H7 (cell line): ENCODE results near the gene LRRC34. TPM values are rescaled to one million over a fixed set of nuclear protein-coding genes. Genes with fewer than 3 reads are reported as not detected.
A peak's percentile ranks its signal among the peaks of the same experiment; 100 is the strongest.

ENCODE experiments used
- DNase-seq: peaks from one replicate; pipeline ENCODE4 v3.0.0; 2012
- H3K27me3 ChIP-seq: 2 replicates; pipeline ENCODE4 v1.6.0; 2011; ENCODE audit warnings: mild to moderate bottlenecking, low read length; ENCODE audit not compliant: control insufficient read depth, insufficient read depth
- H3K36me3 ChIP-seq: replicated peaks from 2 replicates; pipeline ENCODE4 v1.5.1; 2011; ENCODE audit warnings: low read length; ENCODE audit not compliant: control insufficient read depth, insufficient read depth
- H3K4me3 ChIP-seq: 2 replicates; pipeline ENCODE4 v1.5.1; 2011; ENCODE audit warnings: low read depth, mild to moderate bottlenecking, control low read depth, low read length, moderate library complexity; ENCODE audit not compliant: insufficient read depth
- total RNA-seq: library from RNA; depleted of rRNA; stranded (reverse); fragments of >200 nt; shearing (Covaris generic); gene quantifications from 2 replicates; pipeline ENCODE4 v1.2.3, GENCODE V29; 2014; rRNA removed

Gene LRRC34
- total RNA-seq, 1 experiment from 2014 or later: 4.2 TPM

DNA sequence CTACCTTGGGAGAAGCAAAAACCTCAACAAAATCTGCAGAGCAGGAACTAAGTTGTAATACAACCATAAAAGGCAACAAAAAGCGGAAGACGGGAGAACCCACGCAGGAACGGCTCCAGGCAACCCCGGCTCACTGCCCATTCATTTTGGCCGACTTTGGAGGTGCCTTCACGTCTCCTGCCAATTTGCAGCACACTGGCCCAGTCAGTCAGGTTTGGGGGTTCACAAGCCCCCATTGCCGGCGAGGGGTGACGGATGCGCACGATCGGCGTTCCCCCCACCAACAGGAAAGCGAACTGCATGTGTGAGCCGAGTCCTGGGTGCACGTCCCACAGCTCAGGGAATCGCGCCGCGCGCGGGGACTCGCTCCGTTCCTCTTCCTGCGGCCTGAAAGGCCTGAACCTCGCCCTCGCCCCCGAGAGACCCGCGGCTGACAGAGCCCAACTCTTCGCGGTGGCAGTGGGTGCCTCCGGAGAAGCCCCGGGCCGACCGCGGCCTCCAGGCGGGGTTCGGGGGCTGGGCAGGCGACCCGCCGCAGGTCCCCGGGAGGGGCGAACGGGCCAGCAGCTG lies 48.3 kb downstream of the LRRC34 start:
- no peaks in the 10 kb centered on the region for H3K27me3 ChIP-seq
- peak; percentile 54 for DNase-seq
- H3K4me3 ChIP-seq: peak overlapping the region; percentile 77
- no peaks in the 10 kb centered on the region for H3K36me3 ChIP-seq

GRCh38 chr3:169760479-169760878 lies 52.2 kb downstream of the LRRC34 start:
- no peaks in the 10 kb centered on the region for H3K36me3 ChIP-seq
- H3K4me3 ChIP-seq: no peak overlapping the region
- no peak for DNase-seq
- H3K27me3 ChIP-seq: no peaks in the 10 kb centered on the region

- no peaks in the 10 kb centered on the region for H3K36me3 ChIP-seq
- no peak overlapping the region for H3K4me3 ChIP-seq
- H3K27me3 ChIP-seq: no peaks in the 10 kb centered on the region
- no peak for DNase-seq
These were observed 53.4 kb downstream of the LRRC34 start for GRCh38 chr3:169759256-169759655.

DNA sequence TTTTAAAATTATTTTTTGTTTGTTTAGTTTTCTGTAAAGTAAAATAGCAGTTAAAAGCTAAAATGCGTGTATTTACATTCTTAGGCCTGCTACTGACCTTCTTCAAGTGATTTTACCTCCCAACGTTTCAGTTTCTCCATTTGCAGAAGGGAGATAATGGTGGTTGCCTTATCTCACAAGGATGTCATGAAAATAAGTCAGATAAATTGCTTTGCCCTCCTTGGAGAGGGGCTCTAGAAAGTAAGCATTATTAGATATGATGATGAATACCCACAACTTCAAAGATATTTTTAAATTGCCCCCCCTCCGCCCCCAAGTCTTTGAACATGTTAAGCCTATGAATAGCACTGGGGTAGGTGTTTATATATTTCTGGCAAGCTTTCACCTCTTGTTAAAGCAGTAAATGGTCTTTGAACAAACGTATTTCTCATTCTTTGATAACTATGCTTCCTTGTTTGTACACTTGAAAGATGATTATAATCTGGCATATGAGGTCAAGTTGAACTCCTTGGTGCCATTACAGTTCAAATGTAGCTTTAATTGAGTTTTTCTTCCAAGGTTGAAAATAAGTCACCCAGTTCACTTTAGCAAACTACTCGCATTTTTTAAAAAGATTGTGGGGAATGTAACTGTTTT lies 54.2 kb downstream of the LRRC34 start:
- no peak for DNase-seq
- H3K4me3 ChIP-seq: no peak overlapping the region
- H3K27me3 ChIP-seq: no peaks in the 10 kb centered on the region
- no peaks in the 10 kb centered on the region for H3K36me3 ChIP-seq

DNA sequence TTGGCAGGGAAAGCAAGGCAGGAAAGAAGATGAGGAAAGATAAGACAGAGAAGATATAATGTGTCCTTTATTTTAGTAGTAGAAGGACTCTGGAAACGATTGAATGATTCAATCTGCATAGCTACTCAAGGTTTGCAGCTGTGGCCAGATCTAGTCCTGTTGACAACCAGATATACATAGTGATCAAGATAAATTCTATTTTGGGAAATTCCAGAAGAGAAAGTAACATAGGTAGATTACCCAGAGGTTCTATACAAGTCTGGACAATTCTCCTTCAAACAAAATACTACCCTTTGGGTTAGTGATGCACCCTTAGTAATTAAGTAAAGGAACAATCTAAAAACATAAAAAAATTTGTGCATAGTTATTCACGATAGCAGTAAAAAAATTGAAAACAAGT lies 57.2 kb downstream of the LRRC34 start:
- Histone ChIP-seq H3K4me3 (no peak overlapping the region), H3K36me3 (no peaks in the 10 kb centered on the region), H3K27me3 (no peaks in the 10 kb centered on the region)
- DNase-seq: no peak

DNA sequence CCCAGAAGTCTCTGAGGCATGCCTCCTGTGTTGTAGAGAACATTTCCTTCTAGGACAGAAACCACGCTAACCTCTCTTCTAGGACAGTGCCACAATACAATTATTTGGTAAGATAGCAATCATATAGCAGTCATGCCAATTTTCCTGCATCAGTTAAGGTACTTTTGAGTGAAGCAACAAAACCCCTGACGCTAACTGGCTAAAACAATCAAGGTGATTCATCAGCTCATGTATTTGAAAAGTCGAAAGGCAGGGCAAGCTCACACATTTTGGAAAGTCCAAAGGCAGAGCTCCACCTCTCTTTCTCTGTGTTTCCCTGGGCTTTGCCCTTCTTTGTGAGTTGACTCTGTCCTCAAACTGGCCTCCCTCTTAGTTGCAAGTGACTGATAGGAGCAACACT lies 58.0 kb downstream of the LRRC34 start:
- no peak for DNase-seq
- H3K36me3 ChIP-seq: no peaks in the 10 kb centered on the region
- no peaks in the 10 kb centered on the region for H3K27me3 ChIP-seq
- no peak overlapping the region for H3K4me3 ChIP-seq

DNA sequence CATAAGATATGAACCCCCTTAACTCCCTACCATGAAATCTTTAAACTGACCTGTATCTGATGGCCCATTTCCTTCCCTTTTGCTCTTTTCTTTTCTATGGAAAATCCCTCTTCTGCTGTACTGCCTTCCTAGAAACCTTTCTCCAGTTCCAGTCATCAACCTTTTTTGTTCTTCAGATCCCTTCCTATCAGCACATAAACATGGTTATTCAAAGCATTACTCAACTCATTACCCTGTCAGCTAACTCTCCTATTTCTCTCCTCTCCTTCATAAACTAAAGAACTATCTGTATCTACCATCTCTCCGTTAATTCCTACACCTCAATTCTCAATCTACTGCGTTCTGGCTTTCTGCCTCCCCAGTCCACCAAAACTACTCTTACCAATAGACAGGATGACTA lies 60.8 kb downstream of the LRRC34 start:
- no peak overlapping the region for H3K4me3 ChIP-seq
- no peaks in the 10 kb centered on the region for H3K27me3 ChIP-seq
- no peak for DNase-seq
- no peaks in the 10 kb centered on the region for H3K36me3 ChIP-seq

DNA sequence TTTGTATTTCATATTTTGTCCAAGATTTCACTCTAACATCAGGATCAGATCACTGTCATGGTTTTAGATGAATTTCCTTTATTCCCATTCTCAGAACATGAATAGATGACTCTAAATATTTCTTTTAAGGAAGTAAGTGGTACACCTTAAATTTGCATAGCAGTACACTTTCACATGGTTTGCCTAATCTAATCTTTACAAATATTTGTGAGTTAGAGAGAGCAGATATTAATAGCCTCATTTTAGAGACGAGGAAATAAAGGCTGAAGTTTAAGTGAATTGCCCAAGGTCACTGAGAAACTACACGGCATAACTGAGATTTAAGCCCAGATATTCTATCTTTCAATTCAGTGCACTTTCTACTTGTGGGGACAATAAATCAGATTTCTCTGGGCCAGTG lies 62.0 kb downstream of the LRRC34 start:
- DNase-seq: no peak
- Histone ChIP-seq H3K4me3 (no peak overlapping the region), H3K27me3 (no peaks in the 10 kb centered on the region), H3K36me3 (no peaks in the 10 kb centered on the region)

- Histone ChIP-seq H3K27me3 (no peaks in the 10 kb centered on the region), H3K36me3 (no peaks in the 10 kb centered on the region), H3K4me3 (no peak overlapping the region)
- DNase-seq: no peak
These were observed 64.0 kb downstream of the LRRC34 start for GRCh38 chr3:169748670-169749069.

GRCh38 chr3:169746924-169747323 lies 65.8 kb downstream of the LRRC34 start:
- H3K27me3 ChIP-seq: no peaks in the 10 kb centered on the region
- no peak for DNase-seq
- no peak overlapping the region for H3K4me3 ChIP-seq
- H3K36me3 ChIP-seq: no peaks in the 10 kb centered on the region

DNA sequence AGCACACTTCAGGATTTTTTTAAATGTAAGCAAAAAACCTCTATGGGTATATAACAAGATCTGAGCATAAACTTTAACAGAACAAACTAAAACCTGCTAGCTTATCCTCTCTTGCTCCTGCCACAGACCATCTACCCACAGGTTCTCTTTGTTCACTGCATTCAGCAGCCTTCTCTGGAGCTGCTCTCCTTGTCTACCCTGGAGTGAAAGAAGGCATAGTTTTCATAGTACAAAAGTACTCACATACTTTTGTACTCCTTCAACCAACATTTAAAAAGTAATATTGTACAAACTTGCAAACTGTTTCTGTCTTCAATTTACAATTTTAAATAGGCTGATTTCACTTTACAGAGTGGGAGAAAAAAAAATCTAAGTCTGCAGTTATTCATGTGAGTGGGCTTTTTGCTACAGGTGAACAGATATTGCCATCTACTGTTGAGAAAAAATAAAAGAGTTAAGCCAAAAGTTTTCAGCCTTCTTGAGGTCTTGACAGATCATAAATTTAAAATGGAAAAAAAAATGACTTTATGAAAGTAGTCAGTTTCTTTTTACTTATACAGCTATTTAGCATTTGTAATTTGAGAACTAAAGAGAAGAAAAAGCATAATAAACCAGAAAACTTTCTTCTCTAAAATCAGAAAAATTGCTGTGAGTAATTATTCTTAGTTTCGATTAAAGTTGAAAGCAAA lies 68.2 kb downstream of the LRRC34 start:
- peak; percentile 50 for DNase-seq
- no peak overlapping the region for H3K4me3 ChIP-seq
- H3K36me3 ChIP-seq: no peaks in the 10 kb centered on the region
- H3K27me3 ChIP-seq: no peaks in the 10 kb centered on the region

Other genes starting within 250 kb of the LRRC34 start
- 17.7 and 22.9 TPM in 2 replicates for gene MECOM, start 149.2 kb downstream of the LRRC34 start, total RNA-seq
- gene TERC, start 47.8 kb downstream of the LRRC34 start, total RNA-seq: 217 and 361 TPM in 2 replicates
- gene ACTRT3, start 43.3 kb downstream of the LRRC34 start, total RNA-seq: 3.2 and 3.3 TPM in 2 replicates
- 19.5 and 22.4 TPM in 2 replicates for gene MYNN, start 39.5 kb downstream of the LRRC34 start, total RNA-seq
- 0.15 TPM in 1 of 2 replicates, not detected in the other for gene LRRIQ4, start within 50 bp of the LRRC34 start, total RNA-seq
- not detected in 2 replicates for gene LRRC31, start 57.0 kb upstream of the LRRC34 start, total RNA-seq
- not detected in 2 replicates for gene SAMD7, start 98.7 kb upstream of the LRRC34 start, total RNA-seq
- gene SEC62, start 153.9 kb upstream of the LRRC34 start, total RNA-seq: 11.9 and 15.7 TPM in 2 replicates
- 15.4 and 33.1 TPM in 2 replicates for gene GPR160, start 225.1 kb upstream of the LRRC34 start, total RNA-seq